ENCODE results near the gene TRIO. TPM values are rescaled to one million over a fixed set of nuclear protein-coding genes. Genes with fewer than 3 reads are reported as not detected.
A peak's percentile ranks its signal among the peaks of the same experiment; 100 is the strongest.

TRIO gene
- total and polyA plus RNA-seq, 3 experiments from 2014 or later, result 0.89 to 4.4 (median 4.2) TPM

DNA sequence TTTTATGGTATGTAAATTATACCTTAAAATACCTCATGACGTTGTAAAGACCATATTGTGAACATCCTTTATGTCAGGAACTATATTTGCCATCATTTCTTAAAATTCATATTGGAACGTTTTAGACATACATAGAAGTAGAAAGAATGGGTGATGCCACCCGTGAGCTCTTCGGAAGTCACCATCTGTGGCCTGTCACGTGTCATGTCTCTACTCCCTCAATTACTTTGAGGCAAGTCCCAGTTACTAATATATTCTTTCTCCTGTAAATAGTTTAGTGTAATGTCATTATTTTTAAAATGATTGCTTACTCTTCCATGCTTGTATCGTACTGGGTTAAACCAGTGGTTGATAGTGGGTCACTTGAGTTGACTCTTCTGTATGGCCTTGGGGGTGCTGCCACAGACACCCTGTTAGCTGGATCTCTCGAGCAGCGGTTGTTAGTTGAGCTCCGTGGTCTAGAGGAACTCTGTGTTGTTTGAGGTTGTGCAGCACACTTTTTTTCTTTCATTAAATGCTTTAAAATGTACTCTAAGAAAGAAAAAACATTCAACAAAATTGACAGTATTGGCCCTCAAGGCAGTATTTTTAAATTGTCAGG is 66.2 kb downstream of the TRIO start:
- H3K9me3 ChIP-seq (ENCODE audit: low read length), result no peaks in the 10 kb centered on the region
- no peaks in the 10 kb centered on the region for H3K27me3 ChIP-seq (ENCODE audit: insufficient read depth, low read length, poor library complexity, severe bottlenecking)
- ChIA-PET POLR2A (no interaction called here), CTCF (no interaction called here)
- H3K4me3 ChIP-seq (ENCODE audit: low read length), result no peak overlapping the region
- H3K27ac ChIP-seq (ENCODE audit: low read depth, low read length), result no peak overlapping the region
- H3K4me1 ChIP-seq (ENCODE audit: insufficient read depth, low read length), result no peaks in the 10 kb centered on the region
- peaks cover 2 to 19% of the 10 kb centered on the region in 2 donors for H3K27me3 Mint-ChIP-seq
- H3K36me3 Mint-ChIP-seq, result no peaks in the 10 kb centered on the region
- H3K27ac Mint-ChIP-seq, result peak overlapping the region in 1 of 8 donors; percentile 90
- no peak for DNase-seq
- no peaks in the 10 kb centered on the region for H3K36me3 ChIP-seq (ENCODE audit: insufficient read depth, low read length)
- H3K4me3 Mint-ChIP-seq, result no peak overlapping the region
- no peaks in the 10 kb centered on the region for H3K4me1 Mint-ChIP-seq
- H3K9me3 Mint-ChIP-seq, result peaks cover 0 to 24% (median 0%) of the 10 kb centered on the region in 5 donors

DNA sequence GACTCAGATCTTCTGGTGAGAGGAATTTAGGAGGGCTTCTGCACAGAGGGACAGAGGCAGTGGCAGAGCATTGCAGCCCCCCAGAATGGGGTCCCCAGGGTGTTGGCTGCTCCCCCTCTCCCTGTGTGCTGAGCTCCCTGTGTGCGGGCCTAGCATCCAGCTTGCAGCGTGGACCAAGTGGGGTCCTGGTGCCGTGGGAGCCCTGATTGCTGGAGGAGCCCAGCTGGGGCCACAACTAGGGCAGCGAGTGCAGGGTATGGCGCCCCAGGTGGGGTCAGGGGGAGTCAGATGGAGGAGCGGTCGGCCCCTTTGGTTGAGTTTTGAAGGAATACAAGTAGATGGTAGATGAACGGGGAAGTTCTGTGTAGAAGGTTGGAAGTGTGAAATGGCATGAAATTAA is 66.7 kb downstream of the TRIO start:
- peak overlapping the region in 1 of 8 donors; percentile 90 for H3K27ac Mint-ChIP-seq

DNA sequence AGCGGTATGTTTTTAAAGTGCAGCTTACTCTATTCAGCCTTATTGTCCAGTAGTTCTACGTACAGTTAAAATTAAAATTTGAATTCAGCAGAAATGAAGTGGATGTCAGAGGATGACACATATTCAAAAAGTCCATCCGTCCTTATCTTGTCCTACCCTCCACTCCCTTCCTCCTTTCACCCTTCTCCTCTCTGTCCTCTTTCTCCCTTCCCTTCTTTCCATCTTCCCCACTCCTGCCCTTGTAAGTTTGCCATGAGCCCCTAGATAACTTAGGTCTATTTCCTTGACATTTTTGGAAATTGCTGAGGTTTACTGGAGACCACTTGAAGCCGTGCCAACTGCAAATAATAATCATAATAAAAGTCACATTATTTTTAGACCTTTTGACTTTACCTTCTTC is 67.6 kb downstream of the TRIO start:
- peaks cover 0 to 26% (median 0%) of the 10 kb centered on the region in 5 donors for H3K9me3 Mint-ChIP-seq
- no peak overlapping the region for H3K4me3 ChIP-seq (ENCODE audit: low read length)
- H3K4me1 Mint-ChIP-seq, result no peaks in the 10 kb centered on the region
- no peaks in the 10 kb centered on the region for H3K36me3 Mint-ChIP-seq
- no peak overlapping the region for H3K4me3 Mint-ChIP-seq
- H3K36me3 ChIP-seq (ENCODE audit: insufficient read depth, low read length), result no peaks in the 10 kb centered on the region
- H3K4me1 ChIP-seq (ENCODE audit: insufficient read depth, low read length), result no peaks in the 10 kb centered on the region
- ChIA-PET POLR2A (no interaction called here), CTCF (no interaction called here)
- H3K27me3 Mint-ChIP-seq, result peaks cover under 1 to 18% of the 10 kb centered on the region in 2 donors
- no peaks in the 10 kb centered on the region for H3K27me3 ChIP-seq (ENCODE audit: insufficient read depth, low read length, poor library complexity, severe bottlenecking)
- H3K27ac ChIP-seq (ENCODE audit: low read depth, low read length), result no peak overlapping the region
- H3K27ac Mint-ChIP-seq, result peak overlapping the region in 1 of 8 donors; percentile 34
- no peak for DNase-seq
- H3K9me3 ChIP-seq (ENCODE audit: low read length), result no peaks in the 10 kb centered on the region

More for the DNA sequence above, 66.7 kb downstream of the TRIO start:
- peaks cover 0 to 24% (median 0%) of the 10 kb centered on the region in 5 donors for H3K9me3 Mint-ChIP-seq
- no peaks in the 10 kb centered on the region for H3K9me3 ChIP-seq (ENCODE audit: low read length)
- H3K27me3 ChIP-seq (ENCODE audit: insufficient read depth, low read length, poor library complexity, severe bottlenecking), result no peaks in the 10 kb centered on the region
- no peaks in the 10 kb centered on the region for H3K36me3 Mint-ChIP-seq
- H3K4me3 ChIP-seq (ENCODE audit: low read length), result no peak overlapping the region
- ChIA-PET POLR2A (no interaction called here), CTCF (no interaction called here)
- no peak overlapping the region for H3K4me3 Mint-ChIP-seq
- no peaks in the 10 kb centered on the region for H3K36me3 ChIP-seq (ENCODE audit: insufficient read depth, low read length)
- H3K4me1 ChIP-seq (ENCODE audit: insufficient read depth, low read length), result no peaks in the 10 kb centered on the region
- no peak for DNase-seq
- no peak overlapping the region for H3K27ac ChIP-seq (ENCODE audit: low read depth, low read length)
- peaks cover 2 to 19% of the 10 kb centered on the region in 2 donors for H3K27me3 Mint-ChIP-seq
- H3K4me1 Mint-ChIP-seq, result no peaks in the 10 kb centered on the region

DNA sequence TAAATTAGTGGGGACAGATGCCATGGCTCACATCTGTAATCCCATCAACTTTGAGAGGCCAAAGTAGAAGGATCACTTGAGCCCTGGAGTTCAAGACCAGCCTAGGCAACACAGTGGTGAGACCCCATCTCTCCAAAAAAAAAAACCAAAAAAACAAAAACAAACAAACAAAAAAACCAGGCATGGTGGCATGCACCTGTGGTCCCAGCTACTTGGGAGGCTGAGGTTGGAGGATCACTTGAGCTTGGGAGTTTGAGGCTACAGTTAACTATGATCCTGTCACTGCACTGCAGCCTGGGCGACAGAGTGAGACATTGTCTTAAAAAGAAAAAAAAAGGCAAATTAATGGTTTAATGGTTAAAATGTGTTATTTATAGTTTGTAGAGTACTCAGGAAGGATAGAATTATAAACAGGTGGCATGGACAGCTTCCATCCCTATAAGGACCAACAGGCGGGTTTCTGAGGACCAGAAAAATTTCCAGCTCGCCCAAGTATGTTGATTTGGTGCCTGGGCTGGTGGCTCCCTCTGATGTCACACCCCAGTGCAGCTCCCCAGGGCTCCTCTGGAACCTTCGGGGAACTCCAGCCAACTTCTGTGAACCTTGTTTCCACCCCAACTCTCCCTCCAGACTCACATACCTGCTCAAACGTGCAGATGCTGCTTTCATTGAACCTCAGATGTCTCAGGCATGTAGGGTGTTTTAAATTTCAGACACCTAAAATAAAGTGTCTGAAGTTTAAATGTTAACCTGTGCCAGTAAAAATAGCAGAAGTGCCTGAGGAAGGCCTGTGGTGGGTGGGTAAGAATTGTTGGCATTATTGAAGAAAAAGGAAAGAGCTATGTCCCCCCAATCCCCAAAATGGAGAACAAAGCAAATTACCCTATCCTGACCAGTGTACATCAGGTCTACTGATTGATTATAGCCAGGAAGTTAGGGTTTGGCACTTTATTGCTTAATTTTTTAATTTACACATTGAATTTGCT is 69.0 kb downstream of the TRIO start:
- Histone ChIP-seq H3K9me3 (ENCODE audit: low read length) (no peaks in the 10 kb centered on the region), H3K36me3 (ENCODE audit: insufficient read depth, low read length) (no peaks in the 10 kb centered on the region), H3K4me3 (ENCODE audit: low read length) (no peak overlapping the region), H3K27ac (ENCODE audit: low read depth, low read length) (no peak overlapping the region), H3K4me1 (ENCODE audit: insufficient read depth, low read length) (no peaks in the 10 kb centered on the region), H3K27me3 (ENCODE audit: insufficient read depth, low read length, poor library complexity, severe bottlenecking) (no peaks in the 10 kb centered on the region)
- Mint-ChIP-seq H3K27ac (peak overlapping the region in 1 of 8 donors; percentile 66), H3K36me3 (no peaks in the 10 kb centered on the region), H3K4me3 (no peak overlapping the region), H3K9me3 (peaks cover 0 to 24% (median 0%) of the 10 kb centered on the region in 5 donors), H3K27me3 (peaks cover 0 to 18% of the 10 kb centered on the region in 2 donors), H3K4me1 (no peaks in the 10 kb centered on the region)
- POLR2A ChIA-PET, result no interaction called here
- CTCF ChIA-PET, result no interaction called here
- DNase-seq, result no peak

DNA sequence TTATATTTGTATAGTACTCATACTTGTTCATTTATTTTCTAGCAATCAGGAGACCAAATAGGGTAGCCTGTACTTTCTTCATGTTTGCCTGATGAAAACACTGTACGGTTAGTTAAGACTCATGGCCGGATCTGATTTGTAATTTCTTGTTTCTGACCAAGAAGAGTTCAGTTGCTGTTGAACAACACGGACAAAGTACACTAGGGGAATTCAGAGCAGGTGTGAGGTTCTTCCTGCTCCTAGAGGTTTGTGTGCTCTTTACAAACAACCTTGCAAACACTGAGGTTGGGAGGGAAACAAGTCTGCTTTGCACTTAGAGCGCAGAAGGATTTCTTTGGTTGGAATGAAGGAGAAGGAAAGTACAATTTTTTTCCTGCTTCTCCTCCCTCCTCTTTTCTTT is 69.7 kb downstream of the TRIO start:
- Mint-ChIP-seq H3K9me3 (peaks cover 0 to 20% (median 0%) of the 10 kb centered on the region in 5 donors), H3K4me3 (no peak overlapping the region), H3K36me3 (no peaks in the 10 kb centered on the region), H3K4me1 (no peaks in the 10 kb centered on the region), H3K27ac (no peak overlapping the region), H3K27me3 (peaks cover 0 to 24% of the 10 kb centered on the region in 2 donors)
- Histone ChIP-seq H3K9me3 (ENCODE audit: low read length) (no peaks in the 10 kb centered on the region), H3K27ac (ENCODE audit: low read depth, low read length) (no peak overlapping the region), H3K4me1 (ENCODE audit: insufficient read depth, low read length) (no peaks in the 10 kb centered on the region), H3K27me3 (ENCODE audit: insufficient read depth, low read length, poor library complexity, severe bottlenecking) (no peaks in the 10 kb centered on the region), H3K36me3 (ENCODE audit: insufficient read depth, low read length) (no peaks in the 10 kb centered on the region), H3K4me3 (ENCODE audit: low read length) (no peak overlapping the region)
- CTCF ChIA-PET, result no interaction called here
- no peak for DNase-seq
- POLR2A ChIA-PET, result no interaction called here

DNA sequence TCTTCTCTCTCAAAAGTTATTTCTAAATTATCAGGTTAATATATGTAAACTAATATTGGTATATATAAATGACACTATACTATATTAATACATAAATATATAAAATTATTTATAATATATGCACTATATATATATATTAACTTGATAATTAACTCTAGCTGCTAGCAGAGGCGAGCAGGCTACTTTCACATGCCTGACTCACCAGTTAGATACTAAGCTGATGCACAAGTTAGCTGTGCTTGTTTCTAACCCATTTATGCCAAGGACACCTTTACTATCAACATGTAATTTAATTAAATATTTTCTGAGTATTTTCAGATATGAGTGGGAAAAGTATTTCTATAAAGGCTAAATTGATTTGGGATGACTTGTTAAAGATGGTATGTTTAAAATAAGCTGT is 70.1 kb downstream of the TRIO start:
- POLR2A ChIA-PET, result no interaction called here
- peaks cover 0 to 28% of the 10 kb centered on the region in 2 donors for H3K27me3 Mint-ChIP-seq
- no peaks in the 10 kb centered on the region for H3K4me1 ChIP-seq (ENCODE audit: insufficient read depth, low read length)
- no peak overlapping the region for H3K4me3 ChIP-seq (ENCODE audit: low read length)
- no peak overlapping the region for H3K27ac ChIP-seq (ENCODE audit: low read depth, low read length)
- no peaks in the 10 kb centered on the region for H3K27me3 ChIP-seq (ENCODE audit: insufficient read depth, low read length, poor library complexity, severe bottlenecking)
- CTCF ChIA-PET, result no interaction called here
- H3K9me3 ChIP-seq (ENCODE audit: low read length), result no peaks in the 10 kb centered on the region
- H3K36me3 Mint-ChIP-seq, result no peaks in the 10 kb centered on the region
- no peaks in the 10 kb centered on the region for H3K4me1 Mint-ChIP-seq
- H3K9me3 Mint-ChIP-seq, result peaks cover 0 to 18% (median 0%) of the 10 kb centered on the region in 5 donors
- H3K4me3 Mint-ChIP-seq, result no peak overlapping the region
- no peak overlapping the region for H3K27ac Mint-ChIP-seq
- H3K36me3 ChIP-seq (ENCODE audit: insufficient read depth, low read length), result no peaks in the 10 kb centered on the region
- no peak for DNase-seq

DNA sequence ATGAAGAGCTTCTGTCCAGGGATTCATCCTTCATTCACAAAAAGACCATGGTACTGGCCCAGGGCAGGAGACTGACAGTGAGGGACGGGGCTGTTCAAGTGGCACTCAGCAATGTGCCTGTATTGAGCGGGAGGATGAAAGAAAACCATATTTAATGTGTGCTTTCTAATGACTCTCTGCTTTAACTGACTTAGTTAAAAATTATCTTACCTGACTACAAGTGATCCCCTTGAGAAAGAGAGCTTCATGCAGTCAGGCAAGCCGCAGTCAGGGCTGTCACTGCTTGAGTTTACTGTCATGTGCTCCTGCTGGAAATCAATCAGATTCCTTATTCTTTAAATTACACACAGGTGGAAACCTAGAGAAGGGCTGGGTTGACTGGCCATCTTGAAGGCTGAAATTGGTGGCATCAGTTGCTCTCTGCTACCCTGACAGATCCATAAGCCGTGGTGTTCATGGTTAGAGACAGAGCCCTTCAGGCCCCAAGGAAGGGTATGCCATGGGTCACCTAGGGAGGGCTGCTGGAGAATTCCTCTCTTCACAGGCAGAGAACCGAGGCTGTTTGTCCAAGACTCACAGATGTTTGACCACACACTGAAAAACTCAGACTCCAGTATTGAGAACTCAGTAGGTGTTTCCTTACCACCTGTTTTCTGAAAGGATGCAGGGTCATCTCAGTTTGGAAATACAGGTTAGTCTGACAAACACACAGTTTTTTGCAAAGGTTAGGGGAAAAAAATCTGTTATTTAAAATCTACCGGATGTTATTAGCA is 70.9 kb downstream of the TRIO start:
- H3K27me3 Mint-ChIP-seq, result peaks cover 0 to 34% of the 10 kb centered on the region in 2 donors
- POLR2A ChIA-PET, result no interaction called here
- H3K4me1 ChIP-seq (ENCODE audit: insufficient read depth, low read length), result no peaks in the 10 kb centered on the region

More for the DNA sequence above, 70.9 kb downstream of the TRIO start:
- no peaks in the 10 kb centered on the region for H3K36me3 ChIP-seq (ENCODE audit: insufficient read depth, low read length)
- Mint-ChIP-seq H3K27ac (peak overlapping the region in 1 of 8 donors; percentile 2), H3K4me3 (peak overlapping the region in 1 of 7 donors; percentile 5), H3K9me3 (peaks cover 0 to 17% (median 0%) of the 10 kb centered on the region in 5 donors), H3K36me3 (no peaks in the 10 kb centered on the region), H3K4me1 (no peaks in the 10 kb centered on the region)
- CTCF ChIA-PET, result no interaction called here
- no peak overlapping the region for H3K4me3 ChIP-seq (ENCODE audit: low read length)
- no peak overlapping the region for H3K27ac ChIP-seq (ENCODE audit: low read depth, low read length)
- no peaks in the 10 kb centered on the region for H3K27me3 ChIP-seq (ENCODE audit: insufficient read depth, low read length, poor library complexity, severe bottlenecking)
- no peaks in the 10 kb centered on the region for H3K9me3 ChIP-seq (ENCODE audit: low read length)
- DNase-seq, result no peak

Measured in CD8-positive, alpha-beta memory T cell (primary cell).